DMS114 treated with DMSO at 0.1 percent for 48 hours (cell line): ENCODE data around the gene KIAA2012.

Source experiments
- DNase-seq: peaks from one replicate; lab custom pipeline; 2025; ENCODE audit not compliant: unreplicated experiment; lab: John Stamatoyannopoulos, UW

The KIAA2012 gene

GRCh38 chr2:202148515-202149154 is 75.6 kb downstream of the KIAA2012 start:
- no peak for DNase-seq

GRCh38 chr2:202149155-202149762 is 76.2 kb downstream of the KIAA2012 start:
- no peak for DNase-seq

- no peak for DNase-seq
Observed at GRCh38 chr2:202149936-202150335, 76.9 kb downstream of the KIAA2012 start.

GRCh38 chr2:202152104-202152715 is 79.2 kb downstream of the KIAA2012 start:
- DNase-seq: no peak

GRCh38 chr2:202154613-202155012 is 81.6 kb downstream of the KIAA2012 start:
- DNase-seq: no peak

- DNase-seq: no peak
Observed at GRCh38 chr2:202157211-202157990, 84.3 kb downstream of the KIAA2012 start.

GRCh38 chr2:202158796-202159195 is 85.7 kb downstream of the KIAA2012 start:
- no peak for DNase-seq

GRCh38 chr2:202161151-202161835 is 88.2 kb downstream of the KIAA2012 start:
- no peak for DNase-seq

GRCh38 chr2:202164411-202164810 is 91.4 kb downstream of the KIAA2012 start:
- DNase-seq: no peak

- DNase-seq: no peak
Observed at GRCh38 chr2:202165208-202165607, 92.2 kb downstream of the KIAA2012 start.

- DNase-seq: no peak
Observed at GRCh38 chr2:202165945-202166344, 92.9 kb downstream of the KIAA2012 start.

GRCh38 chr2:202169131-202169530 is 96.1 kb downstream of the KIAA2012 start:
- no peak for DNase-seq

- no peak for DNase-seq
Observed at GRCh38 chr2:202169832-202170424, 96.9 kb downstream of the KIAA2012 start.

- no peak for DNase-seq
Observed at GRCh38 chr2:202171241-202171825, 98.3 kb downstream of the KIAA2012 start.

- no peak for DNase-seq
Observed at GRCh38 chr2:202172439-202173211, 99.6 kb downstream of the KIAA2012 start.

- peak; percentile 67 for DNase-seq
Observed at GRCh38 chr2:202178346-202178958, 105.4 kb downstream of the KIAA2012 start.

GRCh38 chr2:202184557-202184956 is 111.5 kb downstream of the KIAA2012 start:
- no peak for DNase-seq

- DNase-seq: no peak
Observed at GRCh38 chr2:202185156-202185555, 112.1 kb downstream of the KIAA2012 start.

- no peak for DNase-seq
Observed at GRCh38 chr2:202186641-202187202, 113.7 kb downstream of the KIAA2012 start.
